Liver (tissue), 9 donors: ENCODE measurements around the gene ODF2. TPM values are rescaled to one million over a fixed set of nuclear protein-coding genes. Genes with fewer than 3 reads are reported as not detected.

Experiments used
- DNase-seq: peaks from one replicate; pipeline ENCODE4 v3.0.0-alpha.2; 2017; ENCODE audit warnings: low spot score
- H3K27ac ChIP-seq, 2 donors: one replicate each; pipeline ENCODE4 v1.7.0; 2013; ENCODE audit warnings: inconsistent platforms in 2 of 2, low read length in 2 of 2, control low read depth in 1 of 2, low read depth in 1 of 2, mild to moderate bottlenecking in 1 of 2
- H3K27me3 ChIP-seq, 4 donors: one replicate each; pipeline versions ENCODE4 v1.6.1 to v1.7.0; 2013; ENCODE audit warnings: low read length in 3 of 4, inconsistent platforms in 1 of 4, mild to moderate bottlenecking in 1 of 4, moderate library complexity in 1 of 4; ENCODE audit not compliant: control insufficient read depth in 4 of 4, insufficient read depth in 4 of 4
- H3K36me3 ChIP-seq, 4 donors: one replicate each; pipeline versions ENCODE4 v1.6.1 to v1.7.0; 2013; ENCODE audit warnings: low read length in 3 of 4, mild to moderate bottlenecking in 3 of 4, low read depth in 1 of 4, moderate library complexity in 1 of 4; ENCODE audit not compliant: control insufficient read depth in 4 of 4, insufficient read depth in 3 of 4
- H3K4me1 ChIP-seq, 4 donors: one replicate each; pipeline versions ENCODE4 v1.6.1 to v1.7.0; 2013; ENCODE audit warnings: low read length in 3 of 4, mild to moderate bottlenecking in 3 of 4, moderate library complexity in 1 of 4; ENCODE audit not compliant: control insufficient read depth in 4 of 4, insufficient read depth in 4 of 4
- H3K4me3 ChIP-seq, 3 donors: one replicate each; pipeline versions ENCODE4 v1.6.1 to v1.7.0; 2013; ENCODE audit warnings: low read length in 3 of 3, control low read depth in 1 of 3, low read depth in 1 of 3, mild to moderate bottlenecking in 1 of 3
- H3K9ac ChIP-seq, 2 donors: one replicate each; pipeline ENCODE4 v1.7.0; 2013; ENCODE audit warnings: low read length in 2 of 2, mild to moderate bottlenecking in 2 of 2, moderate library complexity in 2 of 2, control low read depth in 1 of 2, low read depth in 1 of 2
- H3K9me3 ChIP-seq, 4 donors: one replicate each; pipeline versions ENCODE4 v1.6.1 to v1.7.0; 2013; ENCODE audit warnings: low read length in 3 of 4; ENCODE audit not compliant: control insufficient read depth in 4 of 4
- ATF3 ChIP-seq: IDR thresholded peaks from 2 replicates; pipeline ENCODE4 v1.6.1; 2016; ENCODE audit warnings: antibody characterized with exemption
- EGR1 ChIP-seq, 2 donors: IDR thresholded peaks; 2 replicates each; pipeline ENCODE4 v1.6.1; 2016 to 2018; ENCODE audit warnings: antibody characterized with exemption in 2 of 2, low read depth in 2 of 2
- FOXA1 ChIP-seq: IDR thresholded peaks from 2 replicates; pipeline ENCODE4 v1.6.1; 2016; ENCODE audit warnings: antibody characterized with exemption
- FOXA2 ChIP-seq: IDR thresholded peaks from 2 replicates; pipeline ENCODE4 v1.6.1; 2016; ENCODE audit warnings: antibody characterized with exemption
- GABPA ChIP-seq, 2 donors: IDR thresholded peaks in 1 of 2; conservative IDR thresholded peaks in 1 of 2; 2 replicates each; pipeline ENCODE4 v1.6.1; 2016; ENCODE audit warnings: antibody characterized with exemption in 2 of 2, mild to moderate bottlenecking in 1 of 2, moderate library complexity in 1 of 2
- HNF4A ChIP-seq, 2 donors: conservative IDR thresholded peaks; 2 replicates each; pipeline ENCODE4 v1.6.1; 2016; ENCODE audit warnings: antibody characterized with exemption in 2 of 2, mild to moderate bottlenecking in 2 of 2
- HNF4G ChIP-seq: IDR thresholded peaks from 2 replicates; pipeline ENCODE4 v1.6.1; 2016; ENCODE audit warnings: antibody characterized with exemption
- JUND ChIP-seq, 2 donors: IDR thresholded peaks; 2 replicates each; pipeline ENCODE4 v1.6.1; 2016; ENCODE audit warnings: antibody characterized with exemption in 2 of 2
- NR2F2 ChIP-seq: IDR thresholded peaks from 2 replicates; pipeline ENCODE4 v1.6.1; 2016; ENCODE audit warnings: antibody characterized with exemption
- RAD21 ChIP-seq, 2 donors: IDR thresholded peaks; 2 replicates each; pipeline ENCODE4 v1.6.1; 2016; ENCODE audit warnings: antibody characterized with exemption in 2 of 2, mild to moderate bottlenecking in 2 of 2
- REST ChIP-seq: IDR thresholded peaks from 2 replicates; pipeline ENCODE4 v1.6.1; 2016; ENCODE audit warnings: antibody characterized with exemption, mild to moderate bottlenecking
- RXRA ChIP-seq, 2 donors: IDR thresholded peaks; 2 replicates each; pipeline ENCODE4 v1.6.1; 2017 to 2018; ENCODE audit warnings: antibody characterized with exemption in 2 of 2, mild to moderate bottlenecking in 1 of 2
- SP1 ChIP-seq: IDR thresholded peaks from 2 replicates; pipeline ENCODE4 v1.6.1; 2018; ENCODE audit warnings: antibody characterized with exemption, mild to moderate bottlenecking
- TAF1 ChIP-seq: conservative IDR thresholded peaks from 2 replicates; pipeline ENCODE4 v1.6.1; 2016; ENCODE audit warnings: antibody characterized with exemption, mild to moderate bottlenecking
- YY1 ChIP-seq: IDR thresholded peaks from 2 replicates; pipeline ENCODE4 v1.6.1; 2016; ENCODE audit warnings: antibody characterized with exemption, mild to moderate bottlenecking
- WGBS: extraction: QIAGEN DNeasy Blood & Tissue Kit; methylation state at CpG from one replicate; pipeline ENCODE4 v1.1.7; 2013; 5-methylcytosine and 5-hydroxymethylcytosine counted together
- polyA plus RNA-seq, 2 donors: library from polyadenylated mRNA; stranded (reverse) in 1 of 2; unstranded in 1 of 2; fragments of 200-250 nt in 1 of 2; fragments of >200 nt in 1 of 2; fragmentation: Nextera tagmentation in 1 of 2; extraction: Ambion mirVana in 1 of 2; gene quantifications; one replicate each; pipeline versions ENCODE4 v1.2.1 to v1.2.3, GENCODE V29; 2013 to 2015
- total RNA-seq, 2 donors: library from RNA; depleted of rRNA; stranded (reverse); fragments of >200 nt; gene quantifications; one replicate each; pipeline ENCODE4 v1.2.3, GENCODE V29; 2014
- TF ChIP-seq, protein P1 (sequence below): IDR thresholded peaks from 2 replicates; pipeline ENCODE4 v1.6.1; 2016; ENCODE audit warnings: antibody characterized with exemption
- TF ChIP-seq, protein P2 (sequence below): fragments of 150-350 bp; IDR thresholded peaks from 2 replicates; pipeline ENCODE4 v1.5.1; 2017; ENCODE audit warnings: improper control_type of control experiment, low read depth, low read length; ENCODE audit not compliant: missing input control
- TF ChIP-seq, protein P3 (sequence below): IDR thresholded peaks from 2 replicates; pipeline ENCODE4 v1.6.1; 2016; ENCODE audit warnings: antibody characterized with exemption
- donor health status: healthy.
- donor health status: healthy.
- donor health status: healthy.
- donor health status: healthy.
- donor health status: healthy.

The ODF2 gene
- total and polyA plus RNA-seq, 4 donors = 5.7 to 21.8 (median 16.7) TPM

DNA sequence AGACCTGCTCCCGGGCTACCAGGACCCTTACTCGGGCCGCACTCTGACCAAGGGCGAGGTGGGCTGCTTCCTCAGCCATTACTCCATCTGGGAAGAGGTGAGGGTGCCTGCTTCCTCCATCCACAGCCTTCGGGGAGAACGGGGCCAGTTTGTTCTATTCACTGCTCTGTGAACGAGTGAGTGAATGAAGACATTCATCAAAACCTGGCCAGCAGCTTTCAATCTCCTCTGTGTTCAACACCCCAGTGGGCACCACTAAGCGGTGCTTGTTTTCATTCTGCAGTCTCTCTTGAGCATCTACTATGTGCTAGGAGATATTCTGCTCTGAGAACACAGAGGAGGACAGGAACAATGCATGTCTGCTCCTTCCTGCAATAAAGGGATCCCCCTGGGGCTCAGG is 24.6 kb upstream of the ODF2 start:
- TF ChIP-seq YY1 = no peak
- no peak for TF ChIP-seq GABPA (IDR thresholded peaks at IDR 0.05 in 1 of 2, conservative IDR thresholded peaks at IDR 0.05 in 1 of 2)
- Histone ChIP-seq H3K27me3 (no peaks in the 10 kb centered on the region), H3K4me1 (no peaks in the 10 kb centered on the region), H3K9me3 (no peaks in the 10 kb centered on the region), H3K9ac (no peak overlapping the region), H3K27ac (no peak overlapping the region), H3K36me3 (no peaks in the 10 kb centered on the region), H3K4me3 (no peak overlapping the region)
- DNase-seq = no peak
- WGBS = 91% methylated on average over 8 of the region's 8 CpGs

DNA sequence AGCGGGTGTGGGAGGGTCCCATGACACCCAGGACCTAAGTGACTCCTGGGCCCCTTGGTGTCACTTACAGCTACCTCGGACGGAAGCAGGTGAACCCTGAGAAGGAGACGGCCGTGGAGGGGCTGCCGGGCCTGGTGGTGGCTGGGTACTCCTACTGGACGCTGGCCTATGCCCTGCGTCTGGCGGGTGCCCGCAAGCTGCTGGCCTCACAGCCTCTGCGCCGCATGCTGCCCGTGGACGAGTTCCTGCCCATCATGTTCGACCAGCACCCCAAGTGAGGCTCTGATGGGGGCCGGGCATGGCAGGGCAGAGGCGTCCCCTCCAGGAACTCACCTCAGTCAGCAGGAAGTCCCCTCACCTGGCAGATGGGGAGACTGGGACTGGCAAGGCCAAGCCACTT is 21.5 kb upstream of the ODF2 start:
- no peak for DNase-seq
- H3K27ac ChIP-seq = no peak overlapping the region
- WGBS = 96% methylated on average over 17 of the region's 17 CpGs
- no peaks in the 10 kb centered on the region for H3K9me3 ChIP-seq
- no peak overlapping the region for H3K9ac ChIP-seq
- H3K27me3 ChIP-seq = no peaks in the 10 kb centered on the region
- peaks cover 0 to 2% (median 0%) of the 10 kb centered on the region in 4 donors for H3K4me1 ChIP-seq
- TF ChIP-seq, protein P1, sequence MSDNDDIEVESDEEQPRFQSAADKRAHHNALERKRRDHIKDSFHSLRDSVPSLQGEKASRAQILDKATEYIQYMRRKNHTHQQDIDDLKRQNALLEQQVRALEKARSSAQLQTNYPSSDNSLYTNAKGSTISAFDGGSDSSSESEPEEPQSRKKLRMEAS = no peak
- no peak for TF ChIP-seq RAD21 (IDR thresholded peaks at IDR 0.05)
- no peak for TF ChIP-seq EGR1 (IDR thresholded peaks at IDR 0.05; ENCODE audit: low read depth in 2 of 2)
- TF ChIP-seq ATF3 = no peak
- no peak for TF ChIP-seq TAF1
- TF ChIP-seq, protein P2, sequence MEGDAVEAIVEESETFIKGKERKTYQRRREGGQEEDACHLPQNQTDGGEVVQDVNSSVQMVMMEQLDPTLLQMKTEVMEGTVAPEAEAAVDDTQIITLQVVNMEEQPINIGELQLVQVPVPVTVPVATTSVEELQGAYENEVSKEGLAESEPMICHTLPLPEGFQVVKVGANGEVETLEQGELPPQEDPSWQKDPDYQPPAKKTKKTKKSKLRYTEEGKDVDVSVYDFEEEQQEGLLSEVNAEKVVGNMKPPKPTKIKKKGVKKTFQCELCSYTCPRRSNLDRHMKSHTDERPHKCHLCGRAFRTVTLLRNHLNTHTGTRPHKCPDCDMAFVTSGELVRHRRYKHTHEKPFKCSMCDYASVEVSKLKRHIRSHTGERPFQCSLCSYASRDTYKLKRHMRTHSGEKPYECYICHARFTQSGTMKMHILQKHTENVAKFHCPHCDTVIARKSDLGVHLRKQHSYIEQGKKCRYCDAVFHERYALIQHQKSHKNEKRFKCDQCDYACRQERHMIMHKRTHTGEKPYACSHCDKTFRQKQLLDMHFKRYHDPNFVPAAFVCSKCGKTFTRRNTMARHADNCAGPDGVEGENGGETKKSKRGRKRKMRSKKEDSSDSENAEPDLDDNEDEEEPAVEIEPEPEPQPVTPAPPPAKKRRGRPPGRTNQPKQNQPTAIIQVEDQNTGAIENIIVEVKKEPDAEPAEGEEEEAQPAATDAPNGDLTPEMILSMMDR = no peak
- no peak for TF ChIP-seq NR2F2
- no peak for TF ChIP-seq SP1
- no peak for TF ChIP-seq FOXA2
- TF ChIP-seq RXRA (IDR thresholded peaks at IDR 0.05) = no peak
- H3K4me3 ChIP-seq = no peak overlapping the region
- no peaks in the 10 kb centered on the region for H3K36me3 ChIP-seq

DNA sequence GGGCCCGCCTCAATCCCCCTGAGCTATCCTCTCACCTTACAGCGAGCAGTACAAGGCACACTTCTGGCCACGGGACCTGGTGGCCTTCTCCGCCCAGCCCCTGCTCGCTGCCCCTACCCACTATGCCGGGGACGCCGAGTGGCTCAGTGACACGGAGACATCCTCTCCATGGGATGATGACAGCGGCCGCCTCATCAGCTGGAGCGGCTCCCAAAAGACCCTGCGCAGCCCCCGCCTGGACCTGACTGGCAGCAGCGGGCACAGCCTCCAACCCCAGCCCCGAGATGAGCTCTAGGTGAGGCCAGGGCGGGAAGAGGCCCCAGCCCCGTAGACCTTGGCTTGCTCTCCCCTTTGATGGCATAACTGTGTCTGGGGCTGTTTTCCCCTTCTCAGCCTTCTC is 20.2 kb upstream of the ODF2 start:
- no peaks in the 10 kb centered on the region for H3K36me3 ChIP-seq
- H3K27me3 ChIP-seq = no peaks in the 10 kb centered on the region
- H3K9me3 ChIP-seq = no peaks in the 10 kb centered on the region
- H3K4me3 ChIP-seq = no peak overlapping the region
- WGBS = 94% methylated on average over 18 of the region's 18 CpGs
- DNase-seq = no peak
- H3K27ac ChIP-seq = no peak overlapping the region
- H3K4me1 ChIP-seq = peaks cover 0 to 2% (median 0%) of the 10 kb centered on the region in 4 donors
- no peak overlapping the region for H3K9ac ChIP-seq
- TF ChIP-seq RAD21 (IDR thresholded peaks at IDR 0.05) = no peak
- TF ChIP-seq SP1 = no peak
- no peak for TF ChIP-seq ATF3
- TF ChIP-seq EGR1 (IDR thresholded peaks at IDR 0.05; ENCODE audit: low read depth in 2 of 2) = no peak
- no peak for TF ChIP-seq YY1
- TF ChIP-seq JUND (IDR thresholded peaks at IDR 0.05) = no peak
- TF ChIP-seq HNF4A (conservative IDR thresholded peaks at IDR 0.05) = no peak
- TF ChIP-seq REST = no peak
- TF ChIP-seq HNF4G = no peak
- TF ChIP-seq FOXA2 = no peak
- TF ChIP-seq, protein P2 = no peak
- no peak for TF ChIP-seq NR2F2
- no peak for TF ChIP-seq FOXA1
- no peak for TF ChIP-seq TAF1
- TF ChIP-seq, protein P3, sequence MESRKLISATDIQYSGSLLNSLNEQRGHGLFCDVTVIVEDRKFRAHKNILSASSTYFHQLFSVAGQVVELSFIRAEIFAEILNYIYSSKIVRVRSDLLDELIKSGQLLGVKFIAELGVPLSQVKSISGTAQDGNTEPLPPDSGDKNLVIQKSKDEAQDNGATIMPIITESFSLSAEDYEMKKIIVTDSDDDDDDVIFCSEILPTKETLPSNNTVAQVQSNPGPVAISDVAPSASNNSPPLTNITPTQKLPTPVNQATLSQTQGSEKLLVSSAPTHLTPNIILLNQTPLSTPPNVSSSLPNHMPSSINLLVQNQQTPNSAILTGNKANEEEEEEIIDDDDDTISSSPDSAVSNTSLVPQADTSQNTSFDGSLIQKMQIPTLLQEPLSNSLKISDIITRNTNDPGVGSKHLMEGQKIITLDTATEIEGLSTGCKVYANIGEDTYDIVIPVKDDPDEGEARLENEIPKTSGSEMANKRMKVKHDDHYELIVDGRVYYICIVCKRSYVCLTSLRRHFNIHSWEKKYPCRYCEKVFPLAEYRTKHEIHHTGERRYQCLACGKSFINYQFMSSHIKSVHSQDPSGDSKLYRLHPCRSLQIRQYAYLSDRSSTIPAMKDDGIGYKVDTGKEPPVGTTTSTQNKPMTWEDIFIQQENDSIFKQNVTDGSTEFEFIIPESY = no peak
